ENCODE results near the gene SP140.

GRCh38 chr2:230324503-230324902, 99.0 kb downstream of the SP140 start:
- no peak for TF ChIP-seq CTCF (conservative IDR thresholded peaks at IDR 0.05; ENCODE audit: low read length)
- no peak for TF ChIP-seq EZH2phosphoT487 (IDR thresholded peaks at IDR 0.05; ENCODE audit: borderline replicate concordance, low read depth, low read length)

Measured in OCI-LY7 (cell line).